ENCODE data around the gene DSCAML1.

The DSCAML1 gene

GRCh38 chr11:117483372-117483771, 313.6 kb downstream of the DSCAML1 start:
- ATAC-seq: no peak
- no peak for TF ChIP-seq SNAI2 (CRISPR knock-in tag; IDR thresholded peaks at IDR 0.05)
- TF ChIP-seq ISL1 (CRISPR knock-in tag; IDR thresholded peaks at IDR 0.05): no peak
- no peak for TF ChIP-seq RARB (CRISPR knock-in tag; IDR thresholded peaks at IDR 0.05)
- TF ChIP-seq CSRNP3 (CRISPR knock-in tag; IDR thresholded peaks at IDR 0.05): no peak
- no peak for TF ChIP-seq ZNF70 (CRISPR knock-in tag; IDR thresholded peaks at IDR 0.05)
- no peak for TF ChIP-seq OSR1 (CRISPR knock-in tag; IDR thresholded peaks at IDR 0.05)
- TF ChIP-seq CREB5 (CRISPR knock-in tag; IDR thresholded peaks at IDR 0.05; ENCODE audit: low read depth): no peak

GRCh38 chr11:117482881-117483280, 314.1 kb downstream of the DSCAML1 start:
- ATAC-seq: no peak
- TF ChIP-seq TCF4 (CRISPR knock-in tag; IDR thresholded peaks at IDR 0.05; ENCODE audit: borderline replicate concordance): no peak
- no peak for TF ChIP-seq RARB (CRISPR knock-in tag; IDR thresholded peaks at IDR 0.05)
- TF ChIP-seq ZNF565 (CRISPR knock-in tag; conservative IDR thresholded peaks at IDR 0.05; ENCODE audit: low read depth): no peak

- ATAC-seq: no peak
- TF ChIP-seq CSDC2 (CRISPR knock-in tag; IDR thresholded peaks at IDR 0.05) (no peak), SNAI2 (CRISPR knock-in tag; IDR thresholded peaks at IDR 0.05) (no peak), CSRNP3 (CRISPR knock-in tag; IDR thresholded peaks at IDR 0.05) (no peak), ISL1 (CRISPR knock-in tag; IDR thresholded peaks at IDR 0.05) (no peak)
Measured at GRCh38 chr11:117481885-117482284, 315.1 kb downstream of the DSCAML1 start.

- no peak for TF ChIP-seq ZNF70 (CRISPR knock-in tag; IDR thresholded peaks at IDR 0.05)
- TF ChIP-seq ZC3H10 (CRISPR knock-in tag; IDR thresholded peaks at IDR 0.05): no peak
- TF ChIP-seq TCF4 (CRISPR knock-in tag; IDR thresholded peaks at IDR 0.05; ENCODE audit: borderline replicate concordance): no peak
- TF ChIP-seq ZNF565 (CRISPR knock-in tag; conservative IDR thresholded peaks at IDR 0.05; ENCODE audit: low read depth): no peak
- TF ChIP-seq TOX (CRISPR knock-in tag; IDR thresholded peaks at IDR 0.05; ENCODE audit: borderline replicate concordance): no peak
- TF ChIP-seq ISL1 (CRISPR knock-in tag; IDR thresholded peaks at IDR 0.05): no peak
- no peak for TF ChIP-seq CSRNP3 (CRISPR knock-in tag; IDR thresholded peaks at IDR 0.05)
- no peak for TF ChIP-seq ZFP30 (CRISPR knock-in tag; IDR thresholded peaks at IDR 0.05)
- no peak for TF ChIP-seq OSR1 (CRISPR knock-in tag; IDR thresholded peaks at IDR 0.05)
- no peak for ATAC-seq
Measured at GRCh38 chr11:117481036-117481435, 316.0 kb downstream of the DSCAML1 start.

- no peak for TF ChIP-seq POU6F1 (CRISPR knock-in tag; IDR thresholded peaks at IDR 0.05; ENCODE audit: borderline replicate concordance, low read depth)
- no peak for TF ChIP-seq SNAI2 (CRISPR knock-in tag; IDR thresholded peaks at IDR 0.05)
- TF ChIP-seq TSHZ2 (CRISPR knock-in tag; IDR thresholded peaks at IDR 0.05): no peak
- TF ChIP-seq ZNF70 (CRISPR knock-in tag; IDR thresholded peaks at IDR 0.05): no peak
- TF ChIP-seq OSR1 (CRISPR knock-in tag; IDR thresholded peaks at IDR 0.05): no peak
- no peak for TF ChIP-seq GLIS3 (CRISPR knock-in tag; IDR thresholded peaks at IDR 0.05)
- TF ChIP-seq ZNF565 (CRISPR knock-in tag; conservative IDR thresholded peaks at IDR 0.05; ENCODE audit: low read depth): no peak
- TF ChIP-seq ZC3H10 (CRISPR knock-in tag; IDR thresholded peaks at IDR 0.05): no peak
- TF ChIP-seq ISL1 (CRISPR knock-in tag; IDR thresholded peaks at IDR 0.05): no peak
- no peak for TF ChIP-seq PPARA (CRISPR knock-in tag; IDR thresholded peaks at IDR 0.05; ENCODE audit: borderline replicate concordance)
- TF ChIP-seq ZFP30 (CRISPR knock-in tag; IDR thresholded peaks at IDR 0.05): no peak
- ATAC-seq: no peak
Measured at GRCh38 chr11:117480221-117480620, 316.8 kb downstream of the DSCAML1 start.

All from SK-N-SH treated with all-trans-retinoic acid at 6 μM for 48 hours (cell line).